ENCODE measurements around the gene LEPR. TPM values are rescaled to one million over a fixed set of nuclear protein-coding genes. Genes with fewer than 3 reads are reported as not detected.
A peak's percentile ranks its signal among the peaks of the same experiment; 100 is the strongest.

The LEPR gene
- total and polyA plus RNA-seq, 8 donors, result 16.6 to 47.7 (median 34.8) TPM

- ATAC-seq, result peak; percentile 16
- no peak overlapping the region for H3K4me3 ChIP-seq
- intact Hi-C loops (cut with DNase I), result no loop called here
Measured at GRCh38 chr1:65469126-65469888, 48.8 kb downstream of the LEPR start.

GRCh38 chr1:65469889-65470340, 49.4 kb downstream of the LEPR start:
- no peaks in the 10 kb centered on the region for H3K36me3 ChIP-seq
- ATAC-seq, result peak; percentile 17

More at GRCh38 chr1:65469126-65469888, 48.8 kb downstream of the LEPR start:
- Histone ChIP-seq H3K9me3 (no peaks in the 10 kb centered on the region), H3K36me3 (no peaks in the 10 kb centered on the region), H3K27me3 (no peaks in the 10 kb centered on the region), H3K4me1 (peaks cover 0 to 9% of the 10 kb centered on the region in 2 donors), H3K27ac (peak overlapping the region in 1 of 2 donors; percentile 26)
- TF ChIP-seq CTCF (IDR thresholded peaks at IDR 0.05), result no peak
- no peak for DNase-seq

More at GRCh38 chr1:65469889-65470340, 49.4 kb downstream of the LEPR start:
- intact Hi-C loops (cut with DNase I), result no loop called here
- no peak overlapping the region for H3K4me3 ChIP-seq
- no peak for TF ChIP-seq CTCF (IDR thresholded peaks at IDR 0.05)
- H3K27me3 ChIP-seq, result no peaks in the 10 kb centered on the region
- no peak for DNase-seq
- peaks cover 0 to 9% of the 10 kb centered on the region in 2 donors for H3K4me1 ChIP-seq
- H3K27ac ChIP-seq, result peak overlapping the region in 1 of 2 donors; percentile 26
- no peaks in the 10 kb centered on the region for H3K9me3 ChIP-seq

Other genes with a start within 250 kb of the LEPR start
- gene DNAJC6, start 111.1 kb upstream of the LEPR start, total RNA-seq, result 1 to 10 TPM; 3.8 to 4.6 TPM
- gene DNAJC6, start 111.1 kb upstream of the LEPR start, polyA plus RNA-seq (ENCODE audit: insufficient read length in 6 of 6), result 1 to 10 TPM; 2.3 to 3.3 (median 2.5) TPM
- gene LEPROT, start within 50 bp of the LEPR start, total RNA-seq, result 100 to 1,000 TPM; 114 to 132 TPM
- gene LEPROT, start within 50 bp of the LEPR start, polyA plus RNA-seq (ENCODE audit: insufficient read length in 6 of 6), result 100 to 1,000 TPM; 114 to 129 (median 118) TPM

Data from left lung (tissue), 10 donors.